HG03103 (cell line): Measurements from ENCODE around the gene UMPS.
"Not testable (repeated sequence)": the region's sequence is repeated elsewhere in the genome, so short reads cannot be mapped to it uniquely, and the experiment has no call there.

Source experiments
- ATAC-seq: cut with Tn5 transposase; IDR thresholded peaks from one replicate; pipeline ENCODE4 v1.9.1; 2021; ENCODE audit warnings: low read depth; ENCODE audit not compliant: unreplicated experiment

The UMPS gene

DNA sequence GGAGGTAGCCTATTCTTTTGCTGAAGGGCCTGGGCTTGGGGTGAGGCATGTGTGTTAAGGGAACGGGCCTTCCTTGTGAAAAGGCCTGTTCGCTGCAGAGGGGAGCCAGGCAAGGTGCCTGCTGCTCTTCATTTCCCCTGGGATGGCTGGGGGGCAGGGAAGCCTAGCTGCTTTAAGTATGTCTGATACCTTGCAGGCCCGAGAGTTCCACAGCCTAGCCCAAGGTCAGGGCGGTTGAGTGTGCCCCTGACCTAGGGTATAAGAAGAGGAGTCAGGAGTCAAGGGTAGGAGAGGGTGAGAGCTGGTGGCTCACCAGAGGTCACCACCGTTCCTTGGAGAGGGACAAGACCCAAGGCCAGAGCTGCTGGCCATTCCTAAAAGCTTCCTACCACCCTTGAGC lies 46.6 kb downstream of the UMPS start:
- no peak for ATAC-seq

DNA sequence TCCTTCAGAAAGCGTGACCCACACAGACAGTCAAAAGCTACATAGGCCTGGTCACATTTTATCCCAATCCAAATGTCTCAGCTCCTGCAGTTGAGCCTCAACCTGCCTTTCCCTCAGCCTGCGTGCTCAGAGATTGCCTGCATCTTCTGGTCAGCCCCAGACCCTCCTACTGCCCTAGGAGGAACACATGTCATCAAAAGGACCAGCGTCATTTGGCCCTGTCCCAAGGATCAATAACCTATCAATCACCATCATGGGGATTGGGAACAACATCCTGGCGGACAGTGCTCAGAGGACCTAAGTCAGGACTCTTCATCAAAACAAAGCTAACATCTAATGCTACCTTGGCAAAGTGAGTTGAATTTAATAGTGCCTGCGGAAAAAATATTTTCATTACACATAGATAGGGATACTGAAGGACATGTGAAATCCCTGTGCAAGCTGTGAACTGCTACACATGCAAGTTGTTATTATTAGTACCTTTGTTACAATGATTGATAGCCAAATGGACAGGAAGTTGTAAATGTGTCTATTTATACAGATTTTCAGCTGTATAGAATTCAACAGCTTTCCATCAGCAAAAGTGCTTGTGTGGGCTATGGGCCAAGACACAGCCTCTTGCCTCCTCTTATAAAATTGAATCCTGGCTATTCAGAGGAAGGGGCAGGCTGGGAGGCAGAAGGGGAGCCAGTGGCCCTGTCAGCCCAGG lies 47.7 kb downstream of the UMPS start:
- ATAC-seq: no peak

DNA sequence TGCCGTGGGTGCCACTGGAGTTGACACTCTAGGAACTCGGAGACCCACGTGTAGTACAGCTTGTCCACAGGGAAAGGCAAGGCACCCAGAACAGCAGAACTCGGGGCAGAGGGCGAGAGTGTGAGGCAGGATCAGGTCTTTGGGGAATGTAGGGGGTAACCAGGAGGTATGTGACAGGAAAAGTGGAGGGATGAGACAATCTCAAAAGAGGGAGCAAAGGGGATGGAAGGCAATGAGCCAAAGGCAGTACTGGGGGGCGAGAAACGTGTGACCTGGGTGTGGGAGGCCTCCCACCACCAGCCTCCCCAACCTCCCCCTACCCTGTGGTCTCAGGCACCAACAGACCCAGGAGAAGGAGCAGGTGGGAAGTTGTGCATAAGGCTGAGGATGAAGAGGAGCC lies 48.9 kb downstream of the UMPS start:
- no peak for ATAC-seq

DNA sequence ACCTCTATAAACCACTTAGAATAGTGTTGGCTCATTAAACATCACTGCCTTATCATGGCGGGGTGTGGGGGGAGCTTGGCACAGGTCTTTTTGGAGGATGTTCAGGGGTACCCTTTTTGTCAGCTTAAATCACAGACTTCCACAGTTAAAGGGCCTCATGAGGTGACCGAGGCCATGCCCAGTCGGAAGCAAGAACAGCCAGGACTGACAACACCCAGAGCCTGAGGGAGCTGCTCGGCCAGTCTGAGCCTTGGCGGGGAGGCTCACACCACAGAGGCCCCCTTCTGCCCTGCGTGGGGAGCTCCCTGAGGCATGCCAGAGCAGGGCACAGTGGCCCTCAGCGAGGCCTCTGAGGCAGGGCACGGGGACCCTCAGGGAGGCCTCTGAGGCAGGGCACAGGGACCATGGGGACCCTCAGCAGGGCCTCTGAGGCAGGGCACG lies 49.5 kb downstream of the UMPS start:
- ATAC-seq: no peak

DNA sequence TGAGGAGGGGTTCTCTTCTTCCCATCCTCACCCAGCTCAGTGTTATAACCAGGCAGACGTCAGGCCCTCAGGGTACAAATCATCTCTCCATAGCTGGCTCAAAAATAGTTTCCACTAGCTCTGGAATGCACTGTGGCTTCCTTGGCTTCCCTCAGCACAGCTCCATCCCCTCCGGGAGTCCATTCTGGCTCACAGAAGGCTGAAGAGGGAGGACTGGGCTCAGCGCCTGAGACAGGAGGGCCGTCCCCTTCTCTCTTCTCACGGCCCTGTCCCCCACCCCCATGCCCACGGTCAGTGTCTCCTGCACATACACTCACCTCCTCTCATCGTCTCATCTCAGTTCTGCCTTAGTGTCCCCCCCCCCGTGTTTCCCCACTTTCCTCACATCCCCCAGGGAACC lies 50.1 kb downstream of the UMPS start:
- no peak for ATAC-seq

DNA sequence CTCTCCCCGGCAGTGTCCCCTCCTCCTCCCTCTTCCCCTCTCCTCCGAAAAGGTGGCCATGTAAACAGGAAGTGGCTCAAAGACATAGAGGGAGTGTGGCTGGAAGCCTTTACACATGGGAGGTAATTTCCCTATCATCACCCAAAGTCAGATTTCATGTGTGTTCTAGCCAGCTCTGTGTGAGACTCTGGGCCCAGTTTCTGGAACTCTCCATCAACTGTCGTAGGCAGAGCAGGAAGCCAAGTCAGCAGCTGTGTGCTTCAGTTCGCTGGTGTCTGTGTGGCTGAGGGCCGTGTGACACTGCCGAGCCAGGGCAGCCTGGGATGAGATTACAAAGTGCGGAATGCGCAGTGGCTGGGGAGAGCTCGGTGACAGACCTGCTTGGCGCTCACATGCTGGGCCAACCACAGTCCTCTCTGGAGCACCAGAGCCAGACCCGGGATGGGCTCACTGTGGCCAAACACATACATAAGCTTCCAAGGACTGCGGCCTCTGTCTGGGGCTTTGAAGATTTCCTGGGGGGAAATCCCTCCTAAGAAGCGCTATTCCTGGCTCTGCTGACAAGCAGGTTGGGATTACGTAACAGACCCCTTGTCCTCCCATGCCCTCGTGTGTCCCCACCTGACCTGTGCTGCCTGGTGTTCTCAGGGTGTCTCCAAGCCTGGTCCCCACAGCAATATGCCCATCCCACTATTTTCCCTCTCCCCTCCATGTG lies 50.7 kb downstream of the UMPS start:
- no peak for ATAC-seq

DNA sequence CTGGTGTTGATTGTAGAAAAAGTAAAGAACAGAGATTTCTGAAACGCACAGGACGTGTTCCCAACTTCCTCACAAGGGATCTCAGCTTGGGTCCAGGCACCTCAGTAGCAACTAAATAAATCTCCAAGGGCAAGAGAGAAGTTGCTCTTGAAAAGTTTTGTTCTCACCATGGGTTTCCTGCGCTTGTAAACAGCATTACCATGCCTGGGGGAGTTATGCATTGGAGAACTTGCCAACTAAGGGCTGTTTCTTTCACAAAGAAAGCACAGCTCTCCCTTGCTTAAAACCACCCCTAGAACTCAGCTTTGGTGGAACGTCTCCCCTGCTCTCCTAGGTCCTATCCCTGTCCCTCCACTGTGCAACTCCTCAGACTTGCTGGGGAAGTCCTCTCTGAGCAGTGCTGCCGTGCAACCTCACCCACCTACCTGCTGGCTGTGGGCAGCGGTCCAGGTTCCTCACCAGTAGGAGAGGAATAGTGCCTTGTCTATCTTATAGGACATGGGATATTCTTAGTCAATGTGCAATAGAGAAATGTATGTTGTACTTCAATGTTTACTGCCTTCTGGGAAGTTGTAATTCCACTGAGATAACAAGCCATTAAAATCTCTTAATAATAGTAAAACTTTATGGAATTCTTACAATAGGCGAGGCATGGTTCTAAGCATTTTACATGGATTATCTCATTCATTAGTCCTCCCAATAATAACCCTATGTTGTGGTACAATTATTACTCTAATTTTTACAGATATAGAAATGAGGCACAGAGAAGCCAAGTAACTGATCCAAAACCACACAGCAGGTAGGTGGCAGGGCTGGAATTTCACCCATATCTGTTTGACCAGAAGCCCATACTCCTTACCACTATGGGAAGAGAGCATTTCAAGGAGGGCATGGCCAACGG lies 51.5 kb downstream of the UMPS start:
- ATAC-seq: no peak

DNA sequence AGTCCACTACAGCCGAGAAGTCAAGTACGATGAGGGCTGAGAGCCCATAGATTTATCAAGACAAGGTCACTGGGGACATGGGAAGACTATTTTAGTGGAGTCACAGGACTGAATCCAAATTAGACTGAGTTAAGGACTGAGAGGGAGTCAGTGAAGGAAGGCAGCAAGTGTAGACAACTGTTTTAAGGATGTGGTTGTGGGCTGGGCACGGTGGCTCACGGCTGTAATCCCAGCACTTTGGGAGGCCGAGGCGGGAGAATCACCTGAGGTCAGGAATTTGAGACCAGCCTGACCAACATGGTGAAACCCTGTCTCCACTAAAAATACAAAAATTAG lies 52.1 kb downstream of the UMPS start:
- ATAC-seq: not testable (repeated sequence)

DNA sequence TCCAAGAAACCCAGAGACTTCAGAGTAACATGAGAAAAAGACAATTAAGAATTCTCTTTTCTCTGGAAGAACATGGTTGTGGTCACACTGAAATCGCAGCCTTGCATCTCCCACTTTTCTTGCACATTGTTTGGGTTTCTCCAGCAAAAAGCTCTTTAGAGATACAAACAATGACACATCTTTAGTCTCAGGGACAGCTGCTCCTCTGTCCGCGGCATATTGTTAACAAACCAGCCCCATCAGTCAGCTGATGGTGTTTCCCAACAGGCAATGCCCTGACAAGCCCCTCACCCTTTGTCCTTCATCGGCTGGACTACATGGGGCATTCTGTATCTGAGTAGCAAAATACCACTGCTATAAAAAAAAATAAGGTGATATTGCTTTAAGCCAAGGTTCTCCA lies 53.4 kb downstream of the UMPS start:
- no peak for ATAC-seq

DNA sequence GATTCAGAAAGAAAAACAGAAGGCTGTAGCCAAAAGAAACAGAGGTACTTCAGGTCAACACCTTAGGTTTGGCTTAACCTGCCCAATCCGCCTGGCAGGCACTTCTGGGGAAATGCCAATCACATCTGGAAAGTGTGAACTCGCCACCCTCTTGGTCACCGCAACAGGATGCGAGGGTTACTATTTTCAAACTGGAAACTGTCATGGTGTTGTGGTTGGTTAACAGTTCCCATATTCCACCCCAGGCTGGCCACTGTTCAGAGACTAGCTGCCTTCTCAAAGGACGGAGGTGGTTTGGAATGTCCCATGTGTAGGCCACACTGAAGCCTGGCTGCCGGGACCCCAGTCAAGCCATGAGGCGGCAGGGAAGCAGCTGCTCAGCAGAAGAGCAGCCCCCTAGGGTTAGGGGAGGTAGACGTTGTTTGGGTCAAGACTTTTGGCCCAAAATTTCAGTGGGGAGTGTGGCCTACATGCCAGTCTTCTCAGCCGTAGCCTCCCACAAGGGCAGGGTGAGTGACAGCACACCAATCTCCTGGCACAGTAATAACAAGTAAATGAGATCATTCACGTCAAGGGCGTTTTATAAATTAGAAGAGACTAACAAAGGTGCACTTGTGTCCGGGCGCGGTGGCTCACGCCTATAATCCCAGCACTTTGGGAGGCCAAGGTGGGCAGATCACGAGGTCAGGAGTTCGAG lies 54.6 kb downstream of the UMPS start:
- ATAC-seq: no peak

DNA sequence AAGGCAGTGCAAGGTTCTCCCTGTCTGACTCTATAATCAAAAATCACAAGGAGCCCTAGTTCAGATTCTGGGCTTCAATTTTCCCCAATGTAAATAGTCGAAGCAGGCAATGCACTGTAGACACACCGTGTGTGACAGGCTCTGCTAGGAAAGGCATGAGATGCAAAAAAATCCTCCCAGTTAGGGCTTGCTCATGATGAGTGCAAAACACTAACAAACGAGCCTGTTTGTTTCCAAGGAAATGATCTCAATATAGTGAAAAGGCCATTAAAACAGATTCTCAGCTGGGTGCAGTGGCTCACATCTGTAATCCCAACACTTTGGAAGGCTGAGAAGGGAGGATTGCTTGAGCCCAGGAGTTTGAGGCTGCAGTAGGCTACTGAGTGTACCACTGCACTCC lies 55.7 kb downstream of the UMPS start:
- no peak for ATAC-seq

DNA sequence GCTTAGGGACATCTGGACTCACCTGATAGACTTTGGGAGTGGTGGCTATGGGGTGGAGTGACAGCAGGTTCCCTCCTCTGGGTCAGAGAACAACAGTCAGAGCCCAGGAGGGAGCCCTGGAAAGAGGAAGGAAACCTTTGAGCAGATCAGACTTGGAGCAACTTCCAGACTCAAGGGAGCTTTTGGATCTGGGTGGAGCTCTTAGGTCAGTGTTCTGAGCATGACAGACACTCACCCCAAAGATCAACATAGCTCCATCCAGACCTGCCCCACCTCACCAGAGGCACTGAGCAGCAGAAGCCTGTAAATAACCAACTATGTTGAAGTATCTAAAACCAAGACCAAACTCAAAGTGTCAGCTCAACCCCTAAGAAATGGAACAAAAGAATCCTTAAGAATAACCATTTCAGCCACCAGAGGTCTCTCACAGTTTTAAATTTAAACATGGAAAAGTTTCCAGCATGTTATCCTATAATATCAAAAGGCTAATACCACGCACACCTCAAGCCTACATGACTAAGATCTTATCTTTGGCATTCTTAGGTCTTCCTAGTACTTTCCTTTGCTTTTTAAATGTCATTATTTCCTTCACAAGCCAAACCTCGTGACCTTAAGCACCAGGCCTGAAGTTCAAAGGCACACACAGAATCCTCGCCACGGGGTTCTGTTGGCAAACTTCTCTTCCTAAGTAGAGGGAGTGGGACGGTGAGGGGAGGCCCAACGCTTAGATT lies 56.4 kb downstream of the UMPS start:
- ATAC-seq: no peak

DNA sequence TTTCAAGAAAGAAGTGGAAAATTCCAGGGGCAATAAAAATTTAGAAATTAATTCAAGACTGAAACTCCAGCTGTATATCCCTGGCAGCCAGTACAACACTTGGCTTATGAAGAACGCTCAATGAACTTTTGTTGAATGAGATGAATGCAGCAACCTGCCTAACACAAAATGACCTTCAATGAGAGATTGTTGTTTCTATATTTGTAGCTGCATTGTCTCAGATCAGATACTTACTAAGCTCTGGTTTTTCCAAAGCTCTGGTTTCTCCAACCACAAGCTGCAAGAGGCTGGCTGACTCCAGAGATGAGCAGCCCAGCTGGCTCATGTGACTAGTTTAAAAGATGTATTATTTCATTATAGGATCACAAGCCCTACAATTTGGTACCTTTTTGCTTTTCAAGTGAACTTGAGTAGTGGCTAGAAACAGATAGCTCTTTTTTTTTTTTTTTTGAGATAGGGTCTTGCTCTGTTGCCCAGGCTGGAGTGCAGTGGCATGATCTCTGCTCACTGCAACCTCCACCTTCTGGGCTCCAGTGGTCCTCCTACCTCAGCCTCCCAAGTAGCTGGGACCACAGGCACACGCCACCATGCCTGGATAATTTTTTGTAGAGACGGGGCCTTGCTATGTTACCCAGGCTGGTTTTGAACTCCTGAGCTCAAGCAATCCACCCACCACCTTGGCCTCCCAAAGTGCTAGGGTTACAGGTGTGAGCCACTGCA lies 57.4 kb downstream of the UMPS start:
- ATAC-seq: no peak

DNA sequence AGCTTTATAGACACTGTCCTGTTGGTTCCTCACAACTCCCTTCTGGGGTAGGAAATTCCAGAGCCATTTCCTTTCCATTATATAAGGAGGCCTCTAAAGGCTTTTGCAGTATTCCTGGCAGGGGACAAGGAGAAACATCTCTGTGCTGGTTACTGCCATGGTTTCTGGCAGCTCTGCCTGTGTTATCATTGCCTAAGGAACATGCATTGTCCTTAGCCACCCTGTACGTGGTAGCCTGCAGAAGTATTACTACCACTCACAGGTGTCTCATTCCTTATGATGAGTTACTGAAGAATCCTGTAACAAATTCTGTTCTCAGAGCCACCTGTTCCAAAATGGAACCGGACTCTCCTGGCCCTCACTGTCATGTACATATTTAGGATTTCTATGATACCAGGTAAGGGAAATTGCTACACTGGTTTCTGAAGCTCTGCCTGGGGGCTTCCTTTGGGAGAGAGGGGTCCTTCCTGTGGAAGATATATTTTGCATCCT lies 58.0 kb downstream of the UMPS start:
- ATAC-seq: no peak

DNA sequence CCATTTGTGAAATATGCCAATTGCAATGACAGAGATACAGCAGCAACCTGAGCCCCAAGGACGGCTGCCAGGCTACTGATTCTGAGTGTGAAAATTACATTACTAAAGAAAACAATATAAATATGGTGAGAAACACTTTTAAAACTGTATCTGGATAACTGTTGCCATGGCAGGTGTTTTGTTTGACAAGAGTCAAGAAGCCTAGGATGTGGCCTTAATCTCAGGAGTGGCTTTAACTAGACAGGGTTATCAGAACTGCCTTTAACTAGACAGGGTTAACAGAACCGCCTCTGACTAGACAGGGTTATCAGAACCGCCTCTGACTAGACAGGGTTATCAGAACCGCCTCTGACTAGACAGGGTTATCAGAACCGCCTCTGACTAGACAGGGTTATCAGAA lies 58.9 kb downstream of the UMPS start:
- ATAC-seq: not testable (repeated sequence)

DNA sequence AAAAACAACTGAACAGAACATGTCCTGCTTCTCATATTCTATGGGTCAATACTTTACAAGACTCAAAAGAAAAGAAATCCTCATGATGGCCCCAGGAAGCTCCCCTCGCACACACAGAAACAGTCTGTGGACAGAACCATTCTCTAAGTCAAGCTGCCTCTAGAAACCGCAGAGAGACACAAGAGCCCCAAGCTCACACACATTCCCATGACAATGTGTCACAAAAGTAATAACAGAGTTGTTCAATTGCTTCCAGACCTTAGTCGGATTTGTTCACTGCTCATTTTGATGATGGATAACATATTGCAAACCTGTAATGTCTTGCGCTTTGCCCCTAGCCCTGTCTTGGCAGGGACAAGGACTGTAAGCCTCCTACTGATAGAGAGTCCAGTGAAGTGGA lies 60.9 kb downstream of the UMPS start:
- no peak for ATAC-seq

DNA sequence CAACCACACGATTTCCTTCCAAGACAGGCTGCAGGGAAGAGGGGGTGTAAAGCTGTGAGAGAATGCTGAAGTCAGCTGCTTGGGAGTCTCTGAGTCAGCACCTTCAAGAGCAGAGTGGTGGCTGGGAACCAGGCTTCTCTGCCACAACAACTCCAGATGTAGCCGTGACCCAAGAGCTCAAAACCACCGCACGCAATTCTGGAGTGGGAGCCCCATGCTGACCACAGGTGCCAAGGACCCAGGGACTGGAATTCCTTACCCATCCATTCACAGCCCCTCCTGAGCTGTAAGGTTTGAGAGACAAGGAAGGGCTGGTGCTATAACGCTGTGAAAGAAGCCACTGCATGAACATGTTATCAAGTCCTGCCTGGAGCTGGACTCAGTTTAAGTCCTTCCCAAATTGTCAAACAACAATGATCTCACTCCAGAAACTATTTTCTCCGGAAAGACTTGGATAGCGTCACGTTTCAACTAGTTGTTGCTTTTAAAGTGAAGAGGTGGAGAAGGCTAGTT lies 61.4 kb downstream of the UMPS start:
- no peak for ATAC-seq

DNA sequence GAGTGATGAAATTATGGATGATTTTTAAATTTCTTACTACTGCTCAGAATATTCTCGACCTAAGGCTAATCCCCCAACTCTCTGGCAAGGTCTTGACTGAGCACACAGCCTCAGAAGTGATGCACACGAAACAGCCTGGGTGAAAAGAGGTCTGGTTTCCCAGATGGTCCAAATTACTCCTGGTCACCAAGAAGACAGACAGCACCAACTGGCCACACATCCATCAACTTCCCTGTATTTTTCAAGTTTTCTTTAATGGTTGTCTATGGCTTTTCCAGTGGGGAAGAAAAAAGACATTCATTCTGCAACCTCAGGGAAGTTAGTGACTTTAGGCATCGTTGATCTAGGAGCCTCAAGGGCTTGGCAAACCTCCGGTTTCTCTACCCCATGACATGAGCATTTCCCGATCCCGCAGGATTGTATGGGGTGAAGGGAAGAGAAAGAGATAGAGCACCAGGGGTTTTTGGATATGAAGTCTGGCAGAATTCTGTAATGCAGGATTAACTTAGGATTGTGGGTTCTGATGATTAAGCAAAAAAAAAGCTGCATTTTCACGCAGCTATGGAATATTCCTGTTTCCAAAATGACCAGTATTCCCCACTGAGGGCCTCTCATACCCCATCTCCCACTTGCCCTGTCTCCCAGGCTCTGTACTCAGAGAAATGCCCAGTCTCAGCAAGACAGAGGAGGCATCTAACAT lies 62.2 kb downstream of the UMPS start:
- ATAC-seq: no peak
